SK-N-SH treated with all-trans-retinoic acid at 6 μM for 48 hours (cell line): Measurements from ENCODE around the gene CDC42BPB.

ENCODE experiments used
- ATAC-seq: fragments of 200-7000 bp; cut with Tn5 transposase; 3 replicates; pipeline ENCODE4 v1.9.1; 2020; ENCODE audit warnings: mild to moderate bottlenecking, moderate library complexity
- ARNTL ChIP-seq: fragments of 450-650 bp; formaldehyde crosslinking; IDR thresholded peaks from 2 replicates; pipeline ENCODE4 v1.5.0; 2020; ENCODE audit warnings: low read depth, mild to moderate bottlenecking, moderate library complexity, borderline replicate concordance
- BACH2 ChIP-seq: fragments of 250-450 bp; sonication (Bioruptor Pico); IDR thresholded peaks from 2 replicates; pipeline ENCODE4 v1.9.0; 2021; ENCODE audit warnings: mild to moderate bottlenecking, borderline replicate concordance
- CREB5 ChIP-seq: fragments of 250-450 bp; sonication (Bioruptor Pico); IDR thresholded peaks from 2 replicates; pipeline ENCODE4 v1.5.1; 2020; ENCODE audit warnings: low read depth, mild to moderate bottlenecking, moderate library complexity
- CSDC2 ChIP-seq: fragments of 250-450 bp; sonication (Bioruptor Pico); IDR thresholded peaks from 2 replicates; pipeline ENCODE4 v1.5.0; 2020; ENCODE audit warnings: mild to moderate bottlenecking, moderate library complexity
- GLIS3 ChIP-seq: fragments of 250-450 bp; sonication (Bioruptor Pico); IDR thresholded peaks from 2 replicates; pipeline ENCODE4 v1.5.0; 2020; ENCODE audit warnings: mild to moderate bottlenecking, moderate library complexity
- OSR1 ChIP-seq: fragments of 250-450 bp; sonication (Bioruptor Pico); IDR thresholded peaks from 2 replicates; pipeline ENCODE4 v1.8.0; 2022; ENCODE audit warnings: moderate library complexity, mild to moderate bottlenecking, inconsistent platforms
- PATZ1 ChIP-seq: fragments of 250-450 bp; sonication (Bioruptor Pico); IDR thresholded peaks from 2 replicates; pipeline ENCODE4 v1.8.0; 2020; ENCODE audit warnings: mild to moderate bottlenecking, moderate library complexity, borderline replicate concordance
- POU6F1 ChIP-seq: fragments of 250-450 bp; sonication (Bioruptor Pico); IDR thresholded peaks from 2 replicates; pipeline ENCODE4 v1.8.0; 2021; ENCODE audit warnings: low read depth, mild to moderate bottlenecking, moderate library complexity, borderline replicate concordance
- PPARA ChIP-seq: fragments of 250-450 bp; sonication (Bioruptor Pico); IDR thresholded peaks from 2 replicates; pipeline ENCODE4 v1.5.0; 2020; ENCODE audit warnings: mild to moderate bottlenecking, borderline replicate concordance
- RARB ChIP-seq: fragments of 250-450 bp; sonication (Bioruptor Pico); IDR thresholded peaks from 2 replicates; pipeline ENCODE4 v1.8.0; 2021; ENCODE audit warnings: mild to moderate bottlenecking, moderate library complexity
- TCF4 ChIP-seq: fragments of 250-450 bp; sonication (Bioruptor Pico); IDR thresholded peaks from 2 replicates; pipeline ENCODE4 v1.8.0; 2021; ENCODE audit warnings: mild to moderate bottlenecking, moderate library complexity, borderline replicate concordance
- TOX ChIP-seq: fragments of 250-450 bp; sonication (Bioruptor Pico); IDR thresholded peaks from 2 replicates; pipeline ENCODE4 v1.8.0; 2021; ENCODE audit warnings: mild to moderate bottlenecking, moderate library complexity, borderline replicate concordance
- ZC3H10 ChIP-seq: fragments of 250-450 bp; sonication (Bioruptor Pico); IDR thresholded peaks from 2 replicates; pipeline ENCODE4 v1.5.1; 2021; ENCODE audit warnings: mild to moderate bottlenecking, moderate library complexity
- ZFP3 ChIP-seq: fragments of 250-450 bp; sonication (Bioruptor Pico); IDR thresholded peaks from 2 replicates; pipeline ENCODE4 v1.5.0; 2020; ENCODE audit warnings: mild to moderate bottlenecking, moderate library complexity
- ZFP30 ChIP-seq: fragments of 450-650 bp; formaldehyde crosslinking; IDR thresholded peaks from 2 replicates; pipeline ENCODE4 v1.5.0; 2022; ENCODE audit warnings: mild to moderate bottlenecking, moderate library complexity
- ZNF565 ChIP-seq: fragments of 450-650 bp; formaldehyde crosslinking; conservative IDR thresholded peaks from 2 replicates; pipeline ENCODE4 v1.5.0; 2020; ENCODE audit warnings: low read depth, mild to moderate bottlenecking, moderate library complexity
- ZNF70 ChIP-seq: fragments of 450-650 bp; formaldehyde crosslinking; IDR thresholded peaks from 2 replicates; pipeline ENCODE4 v1.5.0; 2020; ENCODE audit warnings: mild to moderate bottlenecking, moderate library complexity
- TF ChIP-seq, protein P1 (sequence below): fragments of 250-450 bp; sonication (Bioruptor Pico); IDR thresholded peaks from 2 replicates; pipeline ENCODE4 v1.5.0; 2020; ENCODE audit warnings: mild to moderate bottlenecking, moderate library complexity

Gene CDC42BPB

GRCh38 chr14:103058164-103059055 is 1.1 kb upstream of the CDC42BPB start:
- TF ChIP-seq, protein P1, sequence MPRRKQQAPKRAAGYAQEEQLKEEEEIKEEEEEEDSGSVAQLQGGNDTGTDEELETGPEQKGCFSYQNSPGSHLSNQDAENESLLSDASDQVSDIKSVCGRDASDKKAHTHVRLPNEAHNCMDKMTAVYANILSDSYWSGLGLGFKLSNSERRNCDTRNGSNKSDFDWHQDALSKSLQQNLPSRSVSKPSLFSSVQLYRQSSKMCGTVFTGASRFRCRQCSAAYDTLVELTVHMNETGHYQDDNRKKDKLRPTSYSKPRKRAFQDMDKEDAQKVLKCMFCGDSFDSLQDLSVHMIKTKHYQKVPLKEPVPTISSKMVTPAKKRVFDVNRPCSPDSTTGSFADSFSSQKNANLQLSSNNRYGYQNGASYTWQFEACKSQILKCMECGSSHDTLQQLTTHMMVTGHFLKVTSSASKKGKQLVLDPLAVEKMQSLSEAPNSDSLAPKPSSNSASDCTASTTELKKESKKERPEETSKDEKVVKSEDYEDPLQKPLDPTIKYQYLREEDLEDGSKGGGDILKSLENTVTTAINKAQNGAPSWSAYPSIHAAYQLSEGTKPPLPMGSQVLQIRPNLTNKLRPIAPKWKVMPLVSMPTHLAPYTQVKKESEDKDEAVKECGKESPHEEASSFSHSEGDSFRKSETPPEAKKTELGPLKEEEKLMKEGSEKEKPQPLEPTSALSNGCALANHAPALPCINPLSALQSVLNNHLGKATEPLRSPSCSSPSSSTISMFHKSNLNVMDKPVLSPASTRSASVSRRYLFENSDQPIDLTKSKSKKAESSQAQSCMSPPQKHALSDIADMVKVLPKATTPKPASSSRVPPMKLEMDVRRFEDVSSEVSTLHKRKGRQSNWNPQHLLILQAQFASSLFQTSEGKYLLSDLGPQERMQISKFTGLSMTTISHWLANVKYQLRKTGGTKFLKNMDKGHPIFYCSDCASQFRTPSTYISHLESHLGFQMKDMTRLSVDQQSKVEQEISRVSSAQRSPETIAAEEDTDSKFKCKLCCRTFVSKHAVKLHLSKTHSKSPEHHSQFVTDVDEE (CRISPR knock-in tag) = no peak
- no peak for TF ChIP-seq ZFP30 (CRISPR knock-in tag)
- TF ChIP-seq ARNTL (CRISPR knock-in tag) = no peak
- peak; percentile 39 for ATAC-seq

GRCh38 chr14:103057028-103057371 is 349 bp downstream of the CDC42BPB start:
- no peak for TF ChIP-seq CREB5 (CRISPR knock-in tag)
- no peak for TF ChIP-seq RARB
- TF ChIP-seq ARNTL (CRISPR knock-in tag) = no peak
- no peak for TF ChIP-seq CSDC2
- TF ChIP-seq OSR1 (CRISPR knock-in tag) = no peak
- TF ChIP-seq ZC3H10 = no peak
- no peak for TF ChIP-seq GLIS3 (CRISPR knock-in tag)
- no peak for TF ChIP-seq TCF4 (CRISPR knock-in tag)
- no peak for TF ChIP-seq TOX (CRISPR knock-in tag)
- no peak for TF ChIP-seq PATZ1 (CRISPR knock-in tag)
- TF ChIP-seq ZNF565 (CRISPR knock-in tag) = no peak
- TF ChIP-seq ZNF70 (CRISPR knock-in tag) = no peak
- TF ChIP-seq, protein P1 (CRISPR knock-in tag) = no peak
- no peak for TF ChIP-seq BACH2 (CRISPR knock-in tag)
- TF ChIP-seq PPARA (CRISPR knock-in tag) = no peak
- no peak for TF ChIP-seq POU6F1 (CRISPR knock-in tag)
- TF ChIP-seq ZFP3 = no peak
- TF ChIP-seq, all 23 proteins: peak for 0

More at GRCh38 chr14:103057028-103057371, 349 bp downstream of the CDC42BPB start:
- peak; percentile 21 for ATAC-seq
